ENCODE measurements around the gene PLXNA2.

The PLXNA2 gene

GRCh38 chr1:208085655-208086515 is 158.3 kb downstream of the PLXNA2 start:
- TF ChIP-seq REST (IDR thresholded peaks at IDR 0.05; ENCODE audit: insufficient read depth in 1 of 2, low read depth in 2 of 2, low read length in 2 of 2) = no peak
- no peak for TF ChIP-seq FOXP2 (optimal IDR thresholded peaks at IDR 0.05; ENCODE audit: borderline replicate concordance, extremely low read depth, extremely low read length, insufficient read depth)
- TF ChIP-seq POLR2AphosphoS5 (IDR thresholded peaks at IDR 0.05; ENCODE audit: low read depth, low read length) = no peak
- no peak for TF ChIP-seq TAF1 (IDR thresholded peaks at IDR 0.05; ENCODE audit: borderline replicate concordance, insufficient read depth, low read length)
- TF ChIP-seq SIN3A (IDR thresholded peaks at IDR 0.05; ENCODE audit: borderline replicate concordance, insufficient read depth, low read length) = no peak

DNA sequence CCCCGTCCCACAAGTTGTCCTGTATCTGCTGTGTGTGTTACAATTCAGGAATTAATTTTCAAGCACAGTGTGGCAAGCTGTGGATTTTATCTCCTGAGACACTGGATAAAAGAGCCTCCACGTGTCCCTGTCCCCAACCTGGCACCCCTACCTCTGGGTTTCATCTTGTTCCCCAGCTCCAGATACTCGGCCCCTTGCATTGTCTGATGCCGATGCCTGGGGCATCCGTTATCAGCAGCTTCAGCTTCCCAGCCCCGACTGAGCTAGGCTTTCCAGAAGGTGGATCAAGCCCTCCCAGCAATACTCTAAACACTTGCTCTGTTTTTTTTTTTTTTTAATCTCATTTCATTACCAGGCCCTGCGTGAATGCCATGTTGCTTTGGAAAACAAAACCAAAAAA is 159.4 kb downstream of the PLXNA2 start:
- TF ChIP-seq SIN3A (IDR thresholded peaks at IDR 0.05; ENCODE audit: borderline replicate concordance, insufficient read depth, low read length) = no peak
- TF ChIP-seq TAF1 (IDR thresholded peaks at IDR 0.05; ENCODE audit: borderline replicate concordance, insufficient read depth, low read length) = no peak
- no peak for TF ChIP-seq POLR2AphosphoS5 (IDR thresholded peaks at IDR 0.05; ENCODE audit: low read depth, low read length)
- TF ChIP-seq REST (IDR thresholded peaks at IDR 0.05; ENCODE audit: insufficient read depth in 1 of 2, low read depth in 2 of 2, low read length in 2 of 2) = no peak
- no peak for TF ChIP-seq FOXP2 (optimal IDR thresholded peaks at IDR 0.05; ENCODE audit: borderline replicate concordance, extremely low read depth, extremely low read length, insufficient read depth)

- TF ChIP-seq POLR2AphosphoS5 (IDR thresholded peaks at IDR 0.05; ENCODE audit: low read depth, low read length) (no peak), REST (IDR thresholded peaks at IDR 0.05; ENCODE audit: insufficient read depth in 1 of 2, low read depth in 2 of 2, low read length in 2 of 2) (no peak), SIN3A (IDR thresholded peaks at IDR 0.05; ENCODE audit: borderline replicate concordance, insufficient read depth, low read length) (no peak), TAF1 (IDR thresholded peaks at IDR 0.05; ENCODE audit: borderline replicate concordance, insufficient read depth, low read length) (no peak), FOXP2 (optimal IDR thresholded peaks at IDR 0.05; ENCODE audit: borderline replicate concordance, extremely low read depth, extremely low read length, insufficient read depth) (no peak)
Measured at GRCh38 chr1:208084220-208084619, 160.0 kb downstream of the PLXNA2 start.

GRCh38 chr1:208083715-208084085 is 160.5 kb downstream of the PLXNA2 start:
- no peak for TF ChIP-seq SIN3A (IDR thresholded peaks at IDR 0.05; ENCODE audit: borderline replicate concordance, insufficient read depth, low read length)
- no peak for TF ChIP-seq TAF1 (IDR thresholded peaks at IDR 0.05; ENCODE audit: borderline replicate concordance, insufficient read depth, low read length)
- no peak for TF ChIP-seq REST (IDR thresholded peaks at IDR 0.05; ENCODE audit: insufficient read depth in 1 of 2, low read depth in 2 of 2, low read length in 2 of 2)
- no peak for TF ChIP-seq FOXP2 (optimal IDR thresholded peaks at IDR 0.05; ENCODE audit: borderline replicate concordance, extremely low read depth, extremely low read length, insufficient read depth)
- no peak for TF ChIP-seq POLR2AphosphoS5 (IDR thresholded peaks at IDR 0.05; ENCODE audit: low read depth, low read length)
